Ascending aorta (tissue), 2 donors: Measurements from ENCODE around the gene OGFR. TPM values are rescaled to one million over a fixed set of nuclear protein-coding genes. Genes with fewer than 3 reads are reported as not detected.

Experiments
- DNase-seq, 2 donors: peaks; one replicate each; pipeline ENCODE4 v3.0.0-alpha.2; 2019; ENCODE audit warnings: low spot score in 2 of 2
- H3K27ac ChIP-seq, 2 donors: fragments of 200-600 bp; sonication (generic); one replicate each; pipeline ENCODE4 v1.5.1; 2016 to 2017; ENCODE audit warnings: mild to moderate bottlenecking in 1 of 2
- H3K27me3 ChIP-seq: fragments of 200-600 bp; sonication (generic); one replicate; pipeline ENCODE4 v1.5.1; 2017
- H3K36me3 ChIP-seq, 2 donors: fragments of 200-600 bp; sonication (generic); one replicate each; pipeline ENCODE4 v1.5.1; 2016
- H3K4me1 ChIP-seq, 2 donors: fragments of 200-600 bp; sonication (generic); one replicate each; pipeline ENCODE4 v1.5.1; 2016 to 2017; ENCODE audit warnings: mild to moderate bottlenecking in 1 of 2
- H3K4me3 ChIP-seq, 2 donors: fragments of 200-600 bp; sonication (generic); one replicate each; pipeline ENCODE4 v1.5.1; 2016 to 2017; ENCODE audit warnings: mild to moderate bottlenecking in 1 of 2
- H3K9me3 ChIP-seq, 2 donors: fragments of 200-600 bp; sonication (generic); one replicate each; pipeline ENCODE4 v1.5.1; 2016
- CTCF ChIP-seq, 3 experiments: fragments of 200-600 bp in 2 of 3; fragments of 450-650 bp in 1 of 3; sonication (generic) in 2 of 3; IDR thresholded peaks; one replicate each; pipeline ENCODE4 v1.5.1; 2016 to 2019; ENCODE audit warnings: antibody characterized with exemption in 3 of 3, mild to moderate bottlenecking in 1 of 3, moderate library complexity in 1 of 3
- intact Hi-C: fragments of 100-400 bp; cut with DNase I; formaldehyde crosslinking; loops from one replicate; pipeline ENCODE4 v1.15.1; 2023
- total RNA-seq: library from RNA; depleted of rRNA; stranded (reverse); fragments of >200 nt; gene quantifications from one replicate; pipeline ENCODE4 v1.1.0, GENCODE V29; 2016

Gene OGFR
- total RNA-seq, 1 donor from 2014 or later: 77.4 TPM

DNA sequence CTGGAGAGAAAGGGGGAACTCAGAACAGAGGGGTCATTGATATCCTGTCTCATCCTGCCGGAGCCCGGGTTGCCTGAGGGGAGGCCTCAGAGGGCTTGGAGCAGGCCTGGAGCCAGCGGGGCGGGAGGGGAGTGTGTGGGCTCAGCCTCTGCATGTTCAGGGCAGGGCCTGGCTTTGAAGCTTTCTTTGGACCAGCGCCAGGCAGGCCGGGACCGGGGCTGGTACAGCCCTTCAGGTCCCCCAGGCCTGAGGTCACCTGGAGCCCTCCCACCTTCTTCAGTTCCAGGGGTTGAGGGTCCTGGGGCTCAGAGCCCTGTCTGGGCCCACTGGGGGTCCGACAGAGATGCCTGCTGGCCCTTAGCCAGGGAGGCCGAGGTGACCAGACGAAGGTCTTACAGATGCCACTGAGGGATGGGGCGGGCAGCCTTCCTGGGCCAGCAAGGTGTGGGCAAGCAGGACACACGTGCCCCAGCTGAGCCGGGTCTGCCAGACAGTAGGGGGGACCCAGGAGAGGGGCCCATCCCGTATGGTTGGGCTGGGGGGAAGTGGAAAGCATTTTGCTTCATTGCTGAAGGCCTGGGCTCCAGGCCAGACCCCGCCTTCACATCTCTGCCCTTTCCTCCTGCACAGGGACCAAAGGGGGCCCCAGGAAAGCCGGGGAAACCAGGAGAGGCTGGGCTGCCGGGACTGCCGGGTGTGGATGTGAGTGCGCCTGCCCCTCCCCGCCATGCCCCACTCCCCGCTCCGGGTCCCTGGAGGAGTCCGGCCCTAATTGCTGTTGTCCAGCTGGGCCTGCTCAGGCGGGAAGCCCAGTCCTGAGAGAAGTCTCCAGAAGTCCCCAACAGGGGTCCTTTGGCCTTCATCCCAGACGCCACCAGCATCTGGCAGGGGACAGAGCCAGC is 14.2 kb downstream of the OGFR start:
- TF ChIP-seq CTCF (IDR thresholded peaks at IDR 0.05): no peak
- Histone ChIP-seq H3K36me3 (peaks cover 0 to under 1% of the 10 kb centered on the region in 2 donors), H3K4me1 (peaks cover 20 to 39% of the 10 kb centered on the region in 2 donors), H3K9me3 (no peaks in the 10 kb centered on the region), H3K4me3 (peak overlapping the region in 1 of 2 donors; percentile 21), H3K27ac (peak overlapping the region; percentile 1 to 5), H3K27me3 (peaks cover 17% of the 10 kb centered on the region)
- intact Hi-C loops: no loop called here
- peak in 1 of 2 donors; percentile 83 for DNase-seq

DNA sequence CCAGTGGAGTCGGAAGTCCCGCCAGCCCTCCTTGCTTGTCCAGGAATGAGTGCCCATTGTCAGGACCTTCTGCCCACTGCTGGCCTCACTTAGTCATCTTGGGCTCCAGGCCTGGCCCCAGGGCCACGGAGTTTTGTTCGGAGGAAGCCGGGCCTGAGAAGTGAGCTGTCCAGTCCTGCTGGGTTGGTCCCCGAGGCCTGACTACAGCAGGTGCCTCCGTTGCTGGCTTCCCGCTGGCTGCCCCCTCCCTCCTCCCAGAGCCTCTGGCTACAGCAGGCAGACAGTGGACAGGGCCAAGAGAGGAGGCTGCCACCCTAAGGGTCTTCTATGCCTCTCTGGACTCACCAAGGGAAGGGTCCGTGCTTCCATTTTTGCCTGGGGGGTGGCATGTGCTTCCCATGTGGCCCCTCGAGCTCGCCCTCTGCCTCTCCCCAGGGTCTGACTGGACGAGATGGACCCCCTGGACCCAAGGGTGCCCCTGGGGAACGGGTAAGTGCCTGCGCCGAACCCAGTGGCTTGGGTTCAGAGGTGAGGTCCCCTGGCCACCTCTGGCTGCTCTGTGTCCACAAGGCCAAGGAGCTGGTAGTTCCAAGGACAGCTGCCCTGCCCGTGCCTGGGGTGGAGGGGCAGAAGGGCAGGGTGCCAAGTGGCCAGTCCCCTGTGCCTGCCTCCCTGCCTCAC is 15.0 kb downstream of the OGFR start:
- no peaks in the 10 kb centered on the region for H3K9me3 ChIP-seq
- peak overlapping the region; percentile 1 to 5 for H3K27ac ChIP-seq
- TF ChIP-seq CTCF (IDR thresholded peaks at IDR 0.05): no peak
- no peak for DNase-seq
- peaks cover 17% of the 10 kb centered on the region for H3K27me3 ChIP-seq
- no peak overlapping the region for H3K4me3 ChIP-seq
- intact Hi-C loops: no loop called here
- peaks cover 26 to 47% of the 10 kb centered on the region in 2 donors for H3K4me1 ChIP-seq
- H3K36me3 ChIP-seq: no peaks in the 10 kb centered on the region

DNA sequence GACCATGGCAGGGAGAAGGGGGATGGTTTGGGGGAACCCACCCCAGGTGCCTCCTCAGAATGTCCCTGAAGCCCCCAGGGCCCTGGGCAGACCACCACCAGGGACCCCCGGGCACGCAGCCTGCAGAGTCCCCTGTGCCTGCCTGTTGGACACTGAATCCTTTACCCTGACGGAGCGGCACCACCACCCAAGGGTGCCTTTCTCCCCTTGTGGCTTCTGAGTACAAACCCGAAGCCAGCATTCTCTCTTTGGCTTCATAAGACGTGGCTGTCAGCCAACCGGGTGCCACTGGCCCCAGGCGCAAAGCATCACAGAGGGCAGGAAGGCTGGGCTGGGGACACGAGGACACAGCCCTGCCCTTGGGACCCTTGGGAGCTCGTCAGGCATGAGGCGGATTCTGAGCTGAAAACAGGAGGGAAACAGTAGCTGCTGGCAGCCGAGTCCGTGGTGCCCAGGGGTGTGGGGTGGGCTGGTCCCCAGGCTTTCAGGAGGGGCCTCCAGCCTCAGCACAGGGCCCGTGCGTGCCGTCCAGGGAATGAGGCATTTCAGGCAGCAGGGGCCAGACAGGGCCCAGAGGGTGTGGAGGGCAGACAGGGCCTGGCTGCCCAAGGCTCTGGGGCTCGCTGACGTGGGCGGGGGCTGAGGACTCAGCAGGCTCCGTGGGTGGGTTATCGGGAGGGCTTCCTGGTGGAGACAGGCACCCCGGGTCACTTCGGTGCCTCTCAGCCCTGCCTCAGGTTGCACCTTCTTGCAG is 15.8 kb downstream of the OGFR start:
- no peak for DNase-seq
- intact Hi-C loops: no loop called here
- no peak for TF ChIP-seq CTCF (IDR thresholded peaks at IDR 0.05)
- no peak overlapping the region for H3K27ac ChIP-seq
- H3K36me3 ChIP-seq: no peaks in the 10 kb centered on the region
- no peaks in the 10 kb centered on the region for H3K9me3 ChIP-seq
- H3K27me3 ChIP-seq: peaks cover 17% of the 10 kb centered on the region
- H3K4me1 ChIP-seq: peaks cover 27 to 46% of the 10 kb centered on the region in 2 donors
- H3K4me3 ChIP-seq: no peak overlapping the region

GRCh38 chr20:62820962-62821725 is 16.5 kb downstream of the OGFR start:
- no peak overlapping the region for H3K27ac ChIP-seq
- peaks cover 24 to 40% of the 10 kb centered on the region in 2 donors for H3K4me1 ChIP-seq
- no peak for TF ChIP-seq CTCF (IDR thresholded peaks at IDR 0.05)
- peaks cover 11% of the 10 kb centered on the region for H3K27me3 ChIP-seq
- no peak for DNase-seq
- H3K36me3 ChIP-seq: no peaks in the 10 kb centered on the region
- no peak overlapping the region for H3K4me3 ChIP-seq
- intact Hi-C loops: no loop called here
- no peaks in the 10 kb centered on the region for H3K9me3 ChIP-seq

- no peak overlapping the region for H3K4me3 ChIP-seq
- intact Hi-C loops: no loop called here
- no peak for DNase-seq
- H3K4me1 ChIP-seq: peaks cover 17 to 35% of the 10 kb centered on the region in 2 donors
- peaks cover 5% of the 10 kb centered on the region for H3K27me3 ChIP-seq
- no peaks in the 10 kb centered on the region for H3K36me3 ChIP-seq
- H3K9me3 ChIP-seq: no peaks in the 10 kb centered on the region
- no peak overlapping the region for H3K27ac ChIP-seq
- no peak for TF ChIP-seq CTCF (IDR thresholded peaks at IDR 0.05)
Observed at GRCh38 chr20:62821726-62822210, 17.1 kb downstream of the OGFR start.
